Measurements from ENCODE around the gene FRG1.
"Not testable (repeated sequence)": the region's sequence is repeated elsewhere in the genome, so short reads cannot be mapped to it uniquely, and the experiment has no call there.

Gene FRG1

GRCh38 chr4:189912170-189912569 lies 28.5 kb upstream of the FRG1 start:
- Histone ChIP-seq H3K27me3 (ENCODE audit: low read length) (no peaks in the 10 kb centered on the region), H3F3A (ENCODE audit: insufficient read depth) (no peaks in the 10 kb centered on the region), H4K20me1 (ENCODE audit: low read depth, low read length) (no peaks in the 10 kb centered on the region), H3K79me2 (ENCODE audit: insufficient read depth, low read length) (no peaks in the 10 kb centered on the region), H3K36me3 (ENCODE audit: low read length) (no peaks in the 10 kb centered on the region), H3K4me3 (ENCODE audit: insufficient read depth, low read length, poor library complexity, severe bottlenecking) (no peak overlapping the region), H3K9me3 (ENCODE audit: insufficient read depth, low read length) (no peaks in the 10 kb centered on the region), H3K27ac (ENCODE audit: low read depth, low read length) (no peak overlapping the region), H3K9me2 (replicated peaks; ENCODE audit: insufficient read depth, low read length) (no peaks in the 10 kb centered on the region), H3K9ac (ENCODE audit: low read length) (no peak overlapping the region), H3K4me2 (ENCODE audit: low read depth, low read length, poor library complexity, severe bottlenecking) (no peak overlapping the region), H2AFZ (ENCODE audit: low read depth, low read length, severe bottlenecking) (peak overlapping the region; percentile 13)
- peak; percentile 26 for TF ChIP-seq CTCF (IDR thresholded peaks at IDR 0.05; ENCODE audit: insufficient read depth, low read length, poor library complexity, severe bottlenecking)
- no peak for TF ChIP-seq EZH2phosphoT487 (conservative IDR thresholded peaks at IDR 0.05; ENCODE audit: low read length)

GRCh38 chr4:189917161-189917891 lies 23.3 kb upstream of the FRG1 start:
- Histone ChIP-seq H3K4me2 (ENCODE audit: low read depth, low read length, poor library complexity, severe bottlenecking) (no peak overlapping the region), H3F3A (ENCODE audit: insufficient read depth) (no peaks in the 10 kb centered on the region)
- TF ChIP-seq CTCF (IDR thresholded peaks at IDR 0.05; ENCODE audit: insufficient read depth, low read length, poor library complexity, severe bottlenecking) (no peak), EZH2phosphoT487 (conservative IDR thresholded peaks at IDR 0.05; ENCODE audit: low read length) (no peak)

GRCh38 chr4:189921058-189921457 lies 19.6 kb upstream of the FRG1 start:
- Histone ChIP-seq H3K27ac (ENCODE audit: low read depth, low read length) (no peak overlapping the region), H2AFZ (ENCODE audit: low read depth, low read length, severe bottlenecking) (no peak overlapping the region), H3K4me2 (ENCODE audit: low read depth, low read length, poor library complexity, severe bottlenecking) (no peak overlapping the region), H4K20me1 (ENCODE audit: low read depth, low read length) (no peaks in the 10 kb centered on the region), H3K9me3 (ENCODE audit: insufficient read depth, low read length) (peaks cover 13% of the 10 kb centered on the region; the same call in 1 of the 2 replicates), H3K4me3 (ENCODE audit: insufficient read depth, low read length, poor library complexity, severe bottlenecking) (no peak overlapping the region), H3K36me3 (ENCODE audit: low read length) (peaks cover 4% of the 10 kb centered on the region; the same call in 1 of the 2 replicates), H3K27me3 (ENCODE audit: low read length) (no peaks in the 10 kb centered on the region), H3K9ac (ENCODE audit: low read length) (no peak overlapping the region), H3K79me2 (ENCODE audit: insufficient read depth, low read length) (no peaks in the 10 kb centered on the region), H3K9me2 (replicated peaks; ENCODE audit: insufficient read depth, low read length) (no peaks in the 10 kb centered on the region), H3F3A (ENCODE audit: insufficient read depth) (no peaks in the 10 kb centered on the region)
- TF ChIP-seq EZH2phosphoT487 (conservative IDR thresholded peaks at IDR 0.05; ENCODE audit: low read length) (no peak), CTCF (IDR thresholded peaks at IDR 0.05; ENCODE audit: insufficient read depth, low read length, poor library complexity, severe bottlenecking) (no peak)

More at GRCh38 chr4:189917161-189917891, 23.3 kb upstream of the FRG1 start:
- H3K79me2 ChIP-seq (ENCODE audit: insufficient read depth, low read length), result no peaks in the 10 kb centered on the region
- H2AFZ ChIP-seq (ENCODE audit: low read depth, low read length, severe bottlenecking), result no peak overlapping the region
- no peak overlapping the region for H3K9ac ChIP-seq (ENCODE audit: low read length)
- H3K4me3 ChIP-seq (ENCODE audit: insufficient read depth, low read length, poor library complexity, severe bottlenecking), result no peak overlapping the region
- H3K36me3 ChIP-seq (ENCODE audit: low read length), result peaks cover 4% of the 10 kb centered on the region; the same call in 1 of the 2 replicates
- no peak overlapping the region for H3K27ac ChIP-seq (ENCODE audit: low read depth, low read length)
- H3K9me3 ChIP-seq (ENCODE audit: insufficient read depth, low read length), result peaks cover 13% of the 10 kb centered on the region; the same call in 1 of the 2 replicates
- no peaks in the 10 kb centered on the region for H3K9me2 ChIP-seq (replicated peaks; ENCODE audit: insufficient read depth, low read length)
- no peaks in the 10 kb centered on the region for H3K27me3 ChIP-seq (ENCODE audit: low read length)
- no peaks in the 10 kb centered on the region for H4K20me1 ChIP-seq (ENCODE audit: low read depth, low read length)

GRCh38 chr4:189926742-189927141 lies 13.9 kb upstream of the FRG1 start:
- H3K9ac ChIP-seq (ENCODE audit: low read length); H4K20me1 ChIP-seq (ENCODE audit: low read depth, low read length); H2AFZ ChIP-seq (ENCODE audit: low read depth, low read length, severe bottlenecking); H3K4me3 ChIP-seq (ENCODE audit: insufficient read depth, low read length, poor library complexity, severe bottlenecking); H3K9me3 ChIP-seq (ENCODE audit: insufficient read depth, low read length); H3K79me2 ChIP-seq (ENCODE audit: insufficient read depth, low read length); H3K36me3 ChIP-seq (ENCODE audit: low read length); H3K9me2 ChIP-seq (replicated peaks; ENCODE audit: insufficient read depth, low read length); H3K27me3 ChIP-seq (ENCODE audit: low read length); H3K4me2 ChIP-seq (ENCODE audit: low read depth, low read length, poor library complexity, severe bottlenecking); H3K27ac ChIP-seq (ENCODE audit: low read depth, low read length); H3F3A ChIP-seq (ENCODE audit: insufficient read depth): not testable (repeated sequence)
